GM23338 (cell line): Measurements from ENCODE around the gene TMPRSS15. TPM values are rescaled to one million over a fixed set of nuclear protein-coding genes. Genes with fewer than 3 reads are reported as not detected.

Experiments used
- ATAC-seq: fragments of 200-7000 bp; cut with Tn5 transposase; 3 replicates; pipeline ENCODE4 v1.9.1; 2020
- DNase-seq: peaks from one replicate; pipeline ENCODE4 v3.0.0-alpha.2; 2015; ENCODE audit warnings: low spot score
- H2AFZ ChIP-seq: fragments of 200-600 bp; sonication (generic); 2 replicates; pipeline ENCODE4 v1.8.0; 2016; ENCODE audit warnings: antibody characterized with exemption, mild to moderate bottlenecking, moderate library complexity
- H3F3A ChIP-seq: fragments of 200-600 bp; sonication (generic); replicated peaks from 2 replicates; pipeline ENCODE4 v1.8.0; 2017; ENCODE audit warnings: antibody characterized with exemption, mixed run types, low read depth
- H3K27ac ChIP-seq: fragments of 200-600 bp; sonication (generic); 2 replicates; pipeline ENCODE4 v1.6.1; 2016; ENCODE audit warnings: low read depth
- H3K27me3 ChIP-seq: fragments of 200-600 bp; sonication (generic); 2 replicates; pipeline ENCODE4 v1.8.0; 2016; ENCODE audit warnings: mild to moderate bottlenecking, mixed run types, moderate library complexity; ENCODE audit not compliant: insufficient read depth
- H3K36me3 ChIP-seq: fragments of 200-600 bp; sonication (generic); 2 replicates; pipeline ENCODE4 v1.8.0; 2016; ENCODE audit warnings: mild to moderate bottlenecking; ENCODE audit not compliant: insufficient read depth
- H3K4me1 ChIP-seq: fragments of 200-600 bp; sonication (generic); 2 replicates; pipeline ENCODE4 v1.8.0; 2016; ENCODE audit warnings: mild to moderate bottlenecking, moderate library complexity; ENCODE audit not compliant: insufficient read depth
- H3K4me2 ChIP-seq: fragments of 200-600 bp; sonication (generic); 2 replicates; pipeline ENCODE4 v1.7.1; 2017; ENCODE audit warnings: mixed run types
- H3K4me3 ChIP-seq: fragments of 200-600 bp; sonication (generic); 2 replicates; pipeline ENCODE4 v1.6.1; 2016; ENCODE audit warnings: mixed run types
- H3K79me2 ChIP-seq: fragments of 200-600 bp; sonication (generic); replicated peaks from 2 replicates; pipeline ENCODE4 v1.8.0; 2017; ENCODE audit warnings: mild to moderate bottlenecking; ENCODE audit not compliant: insufficient read depth
- H3K9me2 ChIP-seq: fragments of 200-600 bp; sonication (generic); 2 replicates; pipeline ENCODE4 v1.8.0; 2017; ENCODE audit not compliant: insufficient read depth
- H4K20me1 ChIP-seq: fragments of 200-600 bp; sonication (generic); replicated peaks from 2 replicates; pipeline ENCODE4 v1.8.0; 2017; ENCODE audit warnings: mild to moderate bottlenecking; ENCODE audit not compliant: insufficient read depth
- H3K27ac Mint-ChIP-seq: 2 replicates; pipeline ENCODE4 v1.8.0; 2020; ENCODE audit warnings: inconsistent platforms, mild to moderate bottlenecking, moderate library complexity, mixed read lengths
- H3K27me3 Mint-ChIP-seq: 3 replicates; pipeline ENCODE4 v1.8.0; 2022; ENCODE audit warnings: low read depth, mild to moderate bottlenecking, moderate library complexity, mixed read lengths, inconsistent platforms; ENCODE audit not compliant: insufficient read depth, poor library complexity
- H3K36me3 Mint-ChIP-seq: 3 replicates; pipeline ENCODE4 v1.8.0; 2021; ENCODE audit warnings: low read depth, mild to moderate bottlenecking, inconsistent platforms, moderate library complexity, mixed read lengths
- H3K4me1 Mint-ChIP-seq: 3 replicates; pipeline ENCODE4 v1.8.0; 2020; ENCODE audit warnings: mild to moderate bottlenecking, inconsistent platforms, mixed read lengths
- H3K4me3 Mint-ChIP-seq: 3 replicates; pipeline ENCODE4 v1.8.0; 2021; ENCODE audit warnings: moderate library complexity, mild to moderate bottlenecking, inconsistent platforms, mixed read lengths
- H3K9me3 Mint-ChIP-seq: 3 replicates; pipeline ENCODE4 v1.8.0; 2020; ENCODE audit warnings: moderate library complexity, mild to moderate bottlenecking, inconsistent platforms, mixed read lengths
- CREB1 ChIP-seq: fragments of 250-450 bp; sonication (Bioruptor Pico); IDR thresholded peaks from 2 replicates; pipeline ENCODE4 v1.5.0; 2020; ENCODE audit warnings: low read depth, mild to moderate bottlenecking, moderate library complexity
- CTCF ChIP-seq, 2 experiments: fragments of 200-600 bp in 1 of 2; sonication (generic) in 1 of 2; conservative IDR thresholded peaks; 2 replicates each; pipeline versions ENCODE4 v1.5.1 to v1.6.1; 2016 to 2017; ENCODE audit warnings: antibody characterized with exemption in 2 of 2, low read depth in 2 of 2, mild to moderate bottlenecking in 2 of 2, moderate library complexity in 1 of 2
- EZH2phosphoT487 ChIP-seq: fragments of 200-600 bp; sonication (generic); IDR thresholded peaks from one replicate; pipeline ENCODE4 v1.8.1; 2018; ENCODE audit warnings: antibody characterized with exemption; ENCODE audit not compliant: unreplicated experiment
- JUNB ChIP-seq: IDR thresholded peaks from one replicate; pipeline ENCODE4 v1.6.1; 2016; ENCODE audit warnings: antibody characterized with exemption; ENCODE audit not compliant: unreplicated experiment
- NANOG ChIP-seq: IDR thresholded peaks from 2 replicates; pipeline ENCODE4 v1.6.1; 2016; ENCODE audit warnings: antibody characterized with exemption, borderline replicate concordance
- polyA plus RNA-seq: library from polyadenylated mRNA; unstranded; fragments of >200 nt; fragmentation: Nextera tagmentation; extraction: Ambion mirVana; gene quantifications from 2 replicates; pipeline ENCODE4 v1.2.1, GENCODE V29; 2016
- total RNA-seq: library from RNA; depleted of rRNA; stranded (reverse); fragments of >200 nt; shearing (Covaris generic); gene quantifications from 2 replicates; pipeline ENCODE4 v1.2.3, GENCODE V29; 2014
- TF ChIP-seq, protein P1 (sequence below): IDR thresholded peaks from one replicate; pipeline ENCODE4 v1.6.1; 2018; ENCODE audit warnings: antibody characterized with exemption; ENCODE audit not compliant: unreplicated experiment

TMPRSS15 gene
- total and polyA plus RNA-seq, 2 experiments from 2014 or later = not detected

DNA sequence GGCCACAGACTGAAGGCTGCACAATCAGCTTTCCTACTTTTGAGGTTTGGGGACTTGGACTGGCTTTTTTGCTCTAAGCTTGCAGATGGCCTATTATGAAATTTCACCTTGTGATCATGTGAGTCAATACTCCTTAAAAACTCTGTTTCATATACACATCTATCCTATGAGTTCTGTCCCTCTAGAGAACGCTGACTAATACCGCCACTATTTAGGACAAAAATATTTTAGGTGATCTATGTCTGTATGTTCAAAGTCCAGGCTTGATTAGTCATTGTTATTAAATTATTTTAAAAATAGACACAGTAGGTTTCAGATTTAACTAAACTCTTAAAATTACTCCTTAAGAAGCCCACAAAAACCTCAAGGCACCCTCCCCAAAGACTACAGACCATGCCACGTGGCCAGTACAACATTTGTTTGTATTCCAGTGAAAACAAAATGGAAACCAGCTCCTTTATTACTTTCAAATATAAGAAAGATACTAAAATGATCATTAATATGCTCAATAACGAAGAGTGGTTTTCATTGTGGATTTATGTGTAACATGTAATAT is 63.1 kb downstream of the TMPRSS15 start:
- no peaks in the 10 kb centered on the region for H3K4me1 Mint-ChIP-seq
- H3K9me3 Mint-ChIP-seq = no peaks in the 10 kb centered on the region
- no peak for TF ChIP-seq CTCF (conservative IDR thresholded peaks at IDR 0.05; ENCODE audit: low read depth in 2 of 2)
- no peak overlapping the region for H3K27ac ChIP-seq
- H2AFZ ChIP-seq = no peak overlapping the region
- no peaks in the 10 kb centered on the region for H3K36me3 Mint-ChIP-seq
- no peaks in the 10 kb centered on the region for H3K27me3 ChIP-seq
- no peak for ATAC-seq
- H3K4me2 ChIP-seq = no peak overlapping the region
- H3K36me3 ChIP-seq = no peaks in the 10 kb centered on the region
- no peaks in the 10 kb centered on the region for H3K4me1 ChIP-seq
- no peak overlapping the region for H3K27ac Mint-ChIP-seq
- no peak for DNase-seq
- H4K20me1 ChIP-seq = no peaks in the 10 kb centered on the region
- H3F3A ChIP-seq = no peaks in the 10 kb centered on the region
- H3K4me3 Mint-ChIP-seq = no peak overlapping the region
- no peaks in the 10 kb centered on the region for H3K27me3 Mint-ChIP-seq
- no peak overlapping the region for H3K4me3 ChIP-seq
- H3K9me2 ChIP-seq = no peaks in the 10 kb centered on the region
- H3K79me2 ChIP-seq = no peaks in the 10 kb centered on the region

GRCh38 chr21:18335651-18336236 is 67.8 kb downstream of the TMPRSS15 start:
- ATAC-seq = no peak
- Histone ChIP-seq H3K4me2 (no peak overlapping the region), H3K4me1 (no peaks in the 10 kb centered on the region), H2AFZ (no peak overlapping the region), H3F3A (no peaks in the 10 kb centered on the region), H3K9me2 (no peaks in the 10 kb centered on the region), H3K36me3 (no peaks in the 10 kb centered on the region), H4K20me1 (no peaks in the 10 kb centered on the region), H3K27me3 (no peaks in the 10 kb centered on the region), H3K79me2 (no peaks in the 10 kb centered on the region), H3K27ac (no peak overlapping the region), H3K4me3 (no peak overlapping the region)
- H3K9me3 Mint-ChIP-seq = no peaks in the 10 kb centered on the region; the same call in 2 of the 3 replicates
- no peak overlapping the region for H3K27ac Mint-ChIP-seq
- H3K4me1 Mint-ChIP-seq = no peaks in the 10 kb centered on the region
- no peaks in the 10 kb centered on the region for H3K36me3 Mint-ChIP-seq
- TF ChIP-seq JUNB (no peak), EZH2phosphoT487 (no peak), CREB1 (CRISPR knock-in tag) (no peak), NANOG (no peak), CTCF (conservative IDR thresholded peaks at IDR 0.05; ENCODE audit: low read depth in 2 of 2) (no peak)
- TF ChIP-seq, protein P1, sequence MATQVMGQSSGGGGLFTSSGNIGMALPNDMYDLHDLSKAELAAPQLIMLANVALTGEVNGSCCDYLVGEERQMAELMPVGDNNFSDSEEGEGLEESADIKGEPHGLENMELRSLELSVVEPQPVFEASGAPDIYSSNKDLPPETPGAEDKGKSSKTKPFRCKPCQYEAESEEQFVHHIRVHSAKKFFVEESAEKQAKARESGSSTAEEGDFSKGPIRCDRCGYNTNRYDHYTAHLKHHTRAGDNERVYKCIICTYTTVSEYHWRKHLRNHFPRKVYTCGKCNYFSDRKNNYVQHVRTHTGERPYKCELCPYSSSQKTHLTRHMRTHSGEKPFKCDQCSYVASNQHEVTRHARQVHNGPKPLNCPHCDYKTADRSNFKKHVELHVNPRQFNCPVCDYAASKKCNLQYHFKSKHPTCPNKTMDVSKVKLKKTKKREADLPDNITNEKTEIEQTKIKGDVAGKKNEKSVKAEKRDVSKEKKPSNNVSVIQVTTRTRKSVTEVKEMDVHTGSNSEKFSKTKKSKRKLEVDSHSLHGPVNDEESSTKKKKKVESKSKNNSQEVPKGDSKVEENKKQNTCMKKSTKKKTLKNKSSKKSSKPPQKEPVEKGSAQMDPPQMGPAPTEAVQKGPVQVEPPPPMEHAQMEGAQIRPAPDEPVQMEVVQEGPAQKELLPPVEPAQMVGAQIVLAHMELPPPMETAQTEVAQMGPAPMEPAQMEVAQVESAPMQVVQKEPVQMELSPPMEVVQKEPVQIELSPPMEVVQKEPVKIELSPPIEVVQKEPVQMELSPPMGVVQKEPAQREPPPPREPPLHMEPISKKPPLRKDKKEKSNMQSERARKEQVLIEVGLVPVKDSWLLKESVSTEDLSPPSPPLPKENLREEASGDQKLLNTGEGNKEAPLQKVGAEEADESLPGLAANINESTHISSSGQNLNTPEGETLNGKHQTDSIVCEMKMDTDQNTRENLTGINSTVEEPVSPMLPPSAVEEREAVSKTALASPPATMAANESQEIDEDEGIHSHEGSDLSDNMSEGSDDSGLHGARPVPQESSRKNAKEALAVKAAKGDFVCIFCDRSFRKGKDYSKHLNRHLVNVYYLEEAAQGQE = no peak
- H3K27me3 Mint-ChIP-seq = no peaks in the 10 kb centered on the region
- DNase-seq = no peak
- no peak overlapping the region for H3K4me3 Mint-ChIP-seq
